Fibroblast of skin of right quadriceps (primary cell): Measurements from ENCODE around the gene ZNF503.
"Not testable (repeated sequence)": the region's sequence is repeated elsewhere in the genome, so short reads cannot be mapped to it uniquely, and the experiment has no call there.

Source experiments
- DNase-seq: peaks from one replicate; pipeline ENCODE4 v3.0.0-alpha.2; 2013

The ZNF503 gene

DNA sequence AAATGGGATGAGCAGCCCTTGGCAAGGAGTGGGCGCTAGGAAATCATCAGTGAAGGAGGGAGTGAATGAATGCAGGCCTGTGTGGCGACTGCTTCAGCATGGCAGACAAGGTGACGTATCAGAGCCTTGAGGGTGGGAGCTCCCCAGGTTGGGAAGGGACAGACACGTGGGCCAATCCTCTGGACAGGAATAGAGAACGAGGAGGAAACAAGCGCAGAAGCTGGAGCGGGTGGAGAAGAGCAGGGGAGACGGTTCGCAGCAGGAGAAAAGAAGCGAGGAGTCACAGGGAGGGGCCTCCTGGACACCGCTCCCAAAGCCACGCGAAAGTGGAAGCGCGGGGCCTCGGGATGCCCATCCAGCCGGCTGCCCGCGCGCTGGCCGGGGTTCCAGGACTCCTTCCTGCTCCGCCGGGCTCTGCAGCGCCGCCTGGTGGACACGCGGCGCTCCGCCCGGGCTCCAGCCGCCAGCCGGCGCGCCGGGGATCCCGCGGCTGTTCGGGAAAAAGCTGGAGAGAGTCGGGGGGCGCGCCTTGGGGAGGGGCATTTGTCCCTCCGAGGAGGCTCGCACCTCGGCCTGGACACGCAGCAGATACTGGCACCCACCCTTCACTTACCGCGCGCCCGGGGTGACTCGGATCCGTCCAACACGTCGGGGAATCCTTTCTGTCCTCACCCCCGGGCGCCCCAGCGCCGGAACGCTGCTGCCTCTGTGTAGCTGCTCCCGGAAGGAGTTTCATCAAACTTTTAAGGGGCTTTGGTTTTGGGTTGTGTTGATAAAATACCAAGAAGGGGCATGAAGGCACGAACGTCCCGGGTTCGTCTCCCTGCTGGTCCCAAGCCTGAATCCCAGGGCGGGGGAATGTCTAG lies 6.3 kb downstream of the ZNF503 start:
- DNase-seq: peak; percentile 47

DNA sequence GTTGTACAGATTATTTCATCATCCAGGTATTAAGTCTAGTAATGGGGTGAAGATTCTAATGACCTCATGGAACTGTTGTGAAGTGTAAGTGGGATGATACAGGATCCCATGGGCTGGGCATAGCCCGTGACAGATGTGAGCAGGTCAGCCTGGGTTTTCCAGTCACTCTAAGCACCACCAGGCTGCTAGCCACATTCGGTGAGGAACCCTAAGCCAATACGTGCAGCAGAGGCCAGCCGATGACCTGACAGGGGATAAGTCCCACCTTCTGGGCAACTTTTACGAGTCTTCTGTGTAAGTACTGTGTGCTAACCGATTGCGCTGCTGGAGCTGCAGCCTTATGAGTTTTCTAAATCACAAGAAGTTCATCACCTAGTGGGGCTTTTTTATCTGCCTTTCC lies 7.3 kb downstream of the ZNF503 start:
- DNase-seq: no peak

DNA sequence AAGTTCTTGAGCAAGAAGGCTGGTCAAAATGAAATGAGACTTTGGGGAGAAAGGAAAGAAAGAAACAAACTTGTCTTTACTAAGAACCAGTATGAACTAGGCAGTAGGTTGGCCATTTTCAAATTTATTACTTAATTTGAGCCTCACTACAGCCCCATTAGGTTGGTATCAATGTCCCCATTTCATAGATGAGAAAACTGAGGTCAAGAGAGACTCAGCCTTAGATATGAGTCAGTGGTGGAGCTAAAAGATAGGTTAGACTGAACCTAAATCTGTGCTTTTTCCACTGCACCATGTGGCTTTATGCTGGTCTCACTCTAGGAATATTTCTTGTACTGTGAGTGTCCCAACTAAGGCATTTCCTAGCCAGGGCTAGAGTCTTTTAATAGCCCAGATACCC lies 8.8 kb downstream of the ZNF503 start:
- no peak for DNase-seq

DNA sequence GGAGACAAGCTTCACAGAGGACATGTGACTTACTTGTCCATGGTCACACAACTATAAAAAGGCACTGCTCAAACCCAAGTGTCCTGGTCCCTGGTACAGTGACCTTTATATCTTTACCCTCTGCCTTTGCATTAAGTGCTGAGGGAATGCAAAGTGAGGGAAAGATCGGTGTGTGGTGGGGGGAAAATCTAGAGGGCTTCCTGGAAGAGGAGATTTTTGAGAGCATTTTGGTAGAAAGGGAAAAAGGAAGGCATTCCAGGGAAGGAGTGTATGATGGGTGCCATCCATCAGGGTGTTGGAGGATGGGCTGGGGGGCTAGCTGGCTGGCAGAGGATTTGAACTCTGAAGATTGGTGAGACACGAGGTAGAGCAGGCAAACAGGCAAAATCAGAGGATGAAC lies 9.3 kb downstream of the ZNF503 start:
- no peak for DNase-seq

DNA sequence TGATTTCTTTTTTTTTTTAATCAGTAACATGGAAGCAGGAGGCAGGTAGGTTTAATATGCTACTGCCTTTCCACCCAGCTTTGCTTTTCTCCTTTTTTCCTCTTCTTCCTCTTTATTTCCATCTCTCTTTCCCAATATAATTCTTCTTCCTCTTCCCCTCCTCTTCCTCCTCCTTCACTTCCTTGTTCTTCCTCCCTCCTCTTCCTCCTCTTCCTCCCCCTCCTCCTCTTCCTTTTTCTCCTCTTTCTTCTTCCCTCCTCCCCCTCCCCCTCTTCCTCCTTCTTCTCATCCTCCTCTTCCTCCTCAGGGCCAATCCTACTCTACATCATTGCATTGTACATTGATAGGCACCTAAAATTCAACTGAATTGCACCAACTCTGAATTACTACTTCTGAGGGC lies 11.4 kb downstream of the ZNF503 start:
- DNase-seq: no peak

- DNase-seq: no peak
Measured at GRCh38 chr10:75388082-75388481, 13.5 kb downstream of the ZNF503 start.

DNA sequence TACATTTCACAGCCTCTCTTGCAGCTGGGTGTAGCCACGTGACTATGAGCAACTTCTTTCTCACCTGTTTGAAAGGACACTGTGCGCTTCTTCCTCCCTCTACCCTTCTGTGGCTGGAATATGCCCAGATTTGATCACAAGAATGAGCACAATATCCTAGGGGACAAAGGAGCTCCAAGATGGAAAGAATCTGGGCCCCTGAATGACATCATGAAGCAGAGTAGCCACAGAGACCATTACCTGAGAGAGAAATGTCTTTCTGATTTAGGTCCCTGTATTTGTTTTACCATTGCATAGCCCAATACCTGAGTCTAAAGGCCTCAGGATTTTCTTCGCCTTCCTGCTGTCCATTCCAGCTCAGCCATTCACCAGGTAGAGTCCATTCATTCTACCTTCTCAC lies 15.4 kb downstream of the ZNF503 start:
- DNase-seq: no peak

DNA sequence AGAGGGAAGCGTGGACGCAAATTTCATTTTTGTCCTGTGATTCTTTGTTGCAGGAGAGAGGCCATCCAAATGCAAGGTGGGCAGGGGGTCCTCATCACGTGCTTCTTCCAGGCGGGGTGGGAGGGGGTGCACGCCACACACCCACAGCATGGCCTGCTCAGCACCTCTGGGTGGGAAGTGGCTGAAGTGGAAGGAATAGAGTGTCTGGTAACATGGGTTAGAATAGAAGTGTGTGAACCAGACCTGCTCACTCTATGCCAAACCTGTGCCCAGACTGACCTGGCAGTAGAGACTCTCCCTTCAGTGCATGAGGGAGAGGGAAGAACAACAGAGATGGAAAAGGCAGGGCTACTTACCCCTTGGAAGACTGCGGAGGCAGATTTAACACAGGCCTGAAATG lies 21.7 kb downstream of the ZNF503 start:
- no peak for DNase-seq

- peak; percentile 61 for DNase-seq
Measured at GRCh38 chr10:75379212-75379724, 22.3 kb downstream of the ZNF503 start.

GRCh38 chr10:75378379-75378778 lies 23.2 kb downstream of the ZNF503 start:
- no peak for DNase-seq

- no peak for DNase-seq
Measured at GRCh38 chr10:75377869-75378268, 23.7 kb downstream of the ZNF503 start.

DNA sequence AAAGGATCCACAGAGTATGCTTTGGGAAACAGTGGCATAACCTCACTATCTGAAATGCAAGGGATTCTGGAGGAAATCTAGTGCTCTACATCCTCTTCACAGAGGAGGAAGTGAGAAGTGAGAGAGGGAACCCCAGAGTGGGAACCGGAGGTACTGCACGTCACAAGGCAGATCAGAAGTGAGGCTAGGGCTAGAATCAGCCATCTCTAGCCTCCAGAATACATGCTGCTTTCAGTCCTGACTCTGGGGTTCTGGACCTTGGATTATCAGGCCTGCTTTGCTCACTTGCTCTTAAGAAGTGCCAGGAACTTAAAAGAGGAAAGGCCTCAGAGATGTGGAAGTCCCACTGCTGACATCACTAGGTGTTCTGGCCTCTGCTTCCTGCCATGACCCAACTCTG lies 25.7 kb downstream of the ZNF503 start:
- no peak for DNase-seq

DNA sequence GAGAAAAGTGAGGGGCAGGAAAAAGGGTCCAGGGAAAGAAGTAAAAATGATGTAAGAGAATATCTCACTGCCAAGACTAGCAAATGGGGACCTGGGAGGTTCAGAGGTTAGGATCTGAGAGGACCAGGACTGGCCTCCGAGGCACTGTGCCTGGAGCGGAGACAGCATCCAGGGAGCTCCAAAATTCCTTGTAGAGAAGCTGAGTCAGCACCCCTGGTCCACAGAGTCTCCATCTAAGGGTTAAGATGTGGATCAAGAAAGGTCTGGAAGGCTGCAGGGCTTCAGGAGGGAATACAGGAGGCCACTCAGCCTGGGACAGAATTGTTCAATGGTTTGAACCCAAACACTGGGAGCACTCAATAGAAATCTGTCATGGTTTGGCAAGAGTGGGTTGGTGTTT lies 30.6 kb downstream of the ZNF503 start:
- no peak for DNase-seq

DNA sequence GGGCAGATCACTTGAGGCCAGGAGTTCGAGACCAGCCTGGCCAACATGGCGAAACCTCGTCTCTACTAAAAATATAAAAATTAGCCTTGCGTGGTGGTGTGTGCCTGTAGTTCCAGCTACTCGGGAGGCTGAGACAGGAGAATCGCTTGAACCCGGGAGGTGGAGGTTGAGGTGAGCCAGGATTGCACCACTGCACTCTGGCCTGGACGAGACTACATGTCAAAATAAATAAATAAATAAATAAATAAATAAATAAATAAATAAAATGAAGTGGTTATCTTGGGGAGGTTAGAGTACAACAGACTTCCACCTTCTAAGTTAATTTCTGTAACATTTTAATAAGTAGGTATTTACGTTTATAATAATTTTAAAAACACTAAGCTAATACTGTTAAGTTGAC lies 31.7 kb downstream of the ZNF503 start:
- not testable (repeated sequence) for DNase-seq

DNA sequence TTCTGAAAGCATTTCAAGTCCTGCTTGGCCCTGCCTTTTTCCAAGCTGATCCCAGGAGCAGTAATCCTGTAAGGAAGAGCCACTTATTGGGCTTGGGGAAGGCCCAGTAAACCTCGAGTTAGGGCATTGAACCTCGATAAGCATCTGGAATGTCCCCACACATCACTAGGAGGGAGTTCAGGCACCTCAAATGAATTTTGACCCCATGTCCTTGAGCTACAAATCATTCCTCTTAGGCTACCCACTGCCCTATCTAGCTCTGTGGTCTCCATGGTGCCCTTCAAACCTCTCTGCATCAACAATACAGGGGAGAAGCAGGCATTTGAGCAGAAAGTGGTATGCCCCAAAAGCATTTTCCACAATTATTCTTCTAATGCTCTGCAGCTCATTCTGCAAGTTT lies 33.7 kb downstream of the ZNF503 start:
- no peak for DNase-seq

GRCh38 chr10:75367021-75367487 lies 34.5 kb downstream of the ZNF503 start:
- peak; percentile 21 for DNase-seq

DNA sequence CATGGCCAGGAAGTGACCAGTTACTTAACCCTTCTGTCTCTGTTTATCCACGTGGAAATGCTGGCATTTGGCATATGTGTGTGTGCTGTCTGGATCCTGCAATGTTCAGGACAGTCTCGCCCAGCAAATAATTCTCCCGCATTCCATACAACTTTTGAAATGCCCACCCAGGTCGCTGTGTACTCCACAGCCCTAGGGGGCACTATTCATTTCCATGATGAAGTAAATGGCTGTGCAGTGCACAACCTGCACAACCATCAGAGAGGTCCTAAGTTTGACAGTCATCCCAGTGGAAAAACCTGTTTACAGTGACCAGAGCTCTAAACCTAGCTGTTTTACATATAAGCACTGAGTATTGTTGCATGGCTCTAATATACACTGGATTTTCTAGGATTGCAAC lies 38.1 kb downstream of the ZNF503 start:
- DNase-seq: no peak

GRCh38 chr10:75359876-75360275 lies 41.7 kb downstream of the ZNF503 start:
- not testable (repeated sequence) for DNase-seq

DNA sequence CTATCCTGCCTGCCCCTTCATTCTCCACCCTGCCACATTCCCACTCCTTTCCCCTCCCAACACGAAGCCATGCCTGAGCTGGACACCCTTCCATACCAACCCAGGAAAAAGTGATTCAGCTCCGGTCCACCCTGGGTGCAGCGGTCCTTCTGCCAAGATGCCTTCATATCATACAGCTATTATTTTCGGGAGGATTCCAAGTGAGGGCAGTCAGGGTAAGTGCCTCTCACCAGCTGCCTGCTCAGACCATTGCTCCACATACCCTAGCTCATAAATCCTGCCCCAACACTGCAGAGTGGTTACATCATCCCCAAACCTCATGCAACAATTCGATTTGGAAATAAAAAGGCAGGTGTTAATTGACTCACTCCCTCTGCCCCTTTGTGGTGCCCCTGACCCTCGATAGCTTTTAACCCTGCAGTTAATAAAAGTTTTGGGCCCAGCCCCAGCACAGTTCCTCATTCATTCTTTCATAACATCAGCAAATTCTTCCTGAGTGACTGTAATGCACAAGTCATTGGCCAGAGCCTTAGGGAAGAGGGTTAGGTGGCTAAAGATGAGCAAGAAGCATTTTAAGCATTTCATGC lies 42.6 kb downstream of the ZNF503 start:
- peak; percentile 87 for DNase-seq

GRCh38 chr10:75358132-75358531 lies 43.4 kb downstream of the ZNF503 start:
- DNase-seq: no peak

DNA sequence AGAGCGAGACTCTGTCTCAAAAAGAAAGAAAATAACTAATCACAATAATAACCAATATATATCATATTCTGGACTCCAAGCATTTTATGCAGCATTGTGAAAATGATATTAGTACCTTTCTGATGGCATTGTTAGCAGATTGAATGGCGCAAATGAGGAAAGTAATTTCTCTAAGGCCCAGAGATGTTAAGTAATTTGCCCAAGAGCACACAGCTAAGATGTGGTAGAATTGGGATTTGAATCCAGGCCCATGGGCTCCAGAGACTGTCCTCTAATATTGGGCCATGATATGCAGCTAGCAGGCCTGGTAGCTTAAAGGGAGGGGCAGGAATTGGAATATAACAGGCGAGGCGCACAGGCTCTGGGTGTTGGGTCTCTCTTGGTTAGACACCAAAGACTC lies 44.1 kb downstream of the ZNF503 start:
- DNase-seq: no peak

DNA sequence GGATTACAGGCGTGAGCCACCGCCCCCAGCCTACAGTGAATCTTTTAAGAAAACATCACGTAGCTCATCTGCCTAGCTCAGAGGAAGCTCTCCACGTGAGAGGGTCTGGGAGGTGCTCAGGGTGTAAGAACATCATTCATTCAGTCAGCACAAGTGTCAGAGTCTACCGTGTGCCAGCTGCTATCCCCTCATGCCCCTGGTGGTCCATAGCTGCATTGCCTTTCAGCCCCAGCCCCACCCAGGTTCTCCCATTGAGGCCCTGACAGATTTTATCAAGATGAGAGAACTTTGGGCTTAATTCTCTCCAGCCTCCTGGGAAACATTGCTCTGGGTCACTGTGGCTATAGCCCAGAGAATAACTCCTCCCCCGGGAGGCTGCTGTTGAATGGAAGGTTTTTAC lies 45.1 kb downstream of the ZNF503 start:
- DNase-seq: no peak

GRCh38 chr10:75355706-75356105 lies 45.9 kb downstream of the ZNF503 start:
- DNase-seq: no peak

- DNase-seq: no peak
Measured at GRCh38 chr10:75353183-75353582, 48.4 kb downstream of the ZNF503 start.
